CD14-positive monocyte (primary cell): ENCODE results near the gene GPC6. TPM values are rescaled to one million over a fixed set of nuclear protein-coding genes. Genes with fewer than 3 reads are reported as not detected.
A peak's percentile ranks its signal among the peaks of the same experiment; 100 is the strongest.

ENCODE experiments used
- DNase-seq, 3 donors: peaks; one replicate each; pipeline ENCODE4 v3.0.0-alpha.2; 2011 to 2022
- H2AFZ ChIP-seq: 2 replicates; pipeline ENCODE4 v1.6.0; 2012; ENCODE audit warnings: mild to moderate bottlenecking, low read depth, low read length, inconsistent platforms; ENCODE audit not compliant: insufficient read depth, poor library complexity, severe bottlenecking
- H3K27ac ChIP-seq, 2 donors: 1 replicate in 1 of 2; 2 replicates in 1 of 2; pipeline ENCODE4 v1.5.1; 2012 to 2013; ENCODE audit warnings: low read length in 2 of 2, control low read depth in 1 of 2, inconsistent platforms in 1 of 2, low read depth in 1 of 2, mild to moderate bottlenecking in 1 of 2
- H3K27me3 ChIP-seq, 2 donors: one replicate each; pipeline versions ENCODE4 v1.6.0 to v1.6.1; 2011 to 2013; ENCODE audit warnings: low read length in 2 of 2; ENCODE audit not compliant: control insufficient read depth in 2 of 2, insufficient read depth in 2 of 2
- H3K36me3 ChIP-seq, 2 donors: replicated peaks in 1 of 2; 1 replicate in 1 of 2; 2 replicates in 1 of 2; pipeline versions ENCODE4 v1.5.1 to v1.6.1; 2012 to 2013; ENCODE audit warnings: low read length in 2 of 2, control low read depth in 1 of 2, inconsistent platforms in 1 of 2, mild to moderate bottlenecking in 1 of 2; ENCODE audit not compliant: insufficient read depth in 2 of 2, control insufficient read depth in 1 of 2
- H3K4me1 ChIP-seq, 2 donors: 1 replicate in 1 of 2; 2 replicates in 1 of 2; pipeline versions ENCODE4 v1.5.1 to v1.6.1; 2012 to 2013; ENCODE audit warnings: low read length in 2 of 2, control low read depth in 1 of 2, inconsistent platforms in 1 of 2, mild to moderate bottlenecking in 1 of 2, moderate library complexity in 1 of 2; ENCODE audit not compliant: insufficient read depth in 2 of 2, control insufficient read depth in 1 of 2
- H3K4me2 ChIP-seq: replicated peaks from 2 replicates; pipeline ENCODE3; 2012; ENCODE audit warnings: low read length, moderate library complexity, mild to moderate bottlenecking; ENCODE audit not compliant: poor library complexity, severe bottlenecking; ENCODE audit errors: extremely low read depth
- H3K4me3 ChIP-seq, 3 experiments: fragments of 200-600 bp in 1 of 3; sonication (generic) in 1 of 3; replicated peaks in 1 of 3; 1 replicate in 2 of 3; 2 replicates in 1 of 3; pipeline ENCODE4 v1.5.1; 2011 to 2013; ENCODE audit warnings: low read length in 3 of 3, mild to moderate bottlenecking in 3 of 3, control low read depth in 2 of 3, low read depth in 2 of 3, inconsistent platforms in 1 of 3, moderate library complexity in 1 of 3
- H3K79me2 ChIP-seq: 2 replicates; pipeline ENCODE4 v1.6.0; 2012; ENCODE audit warnings: mild to moderate bottlenecking, control low read depth, inconsistent platforms, low read length, moderate library complexity; ENCODE audit not compliant: insufficient read depth
- H3K9ac ChIP-seq: 2 replicates; pipeline ENCODE4 v1.6.0; 2017; ENCODE audit warnings: low read length, mild to moderate bottlenecking; ENCODE audit not compliant: insufficient read depth, poor library complexity, severe bottlenecking
- H3K9me3 ChIP-seq, 2 donors: replicated peaks in 1 of 2; 1 replicate in 1 of 2; 2 replicates in 1 of 2; pipeline versions ENCODE4 v1.5.1 to v1.6.1; 2012 to 2013; ENCODE audit warnings: low read length in 2 of 2, control low read depth in 1 of 2; ENCODE audit not compliant: control insufficient read depth in 1 of 2, insufficient read depth in 1 of 2
- H4K20me1 ChIP-seq: 2 replicates; pipeline ENCODE4 v1.6.0; 2012; ENCODE audit warnings: mild to moderate bottlenecking, low read length, control low read depth, moderate library complexity; ENCODE audit not compliant: insufficient read depth
- H3K27ac Mint-ChIP-seq, 7 donors: one replicate each; pipeline ENCODE4 v1.8.0; 2020; ENCODE audit warnings: mild to moderate bottlenecking in 7 of 7, mixed read lengths in 7 of 7, moderate library complexity in 6 of 7, inconsistent platforms in 2 of 7
- H3K27me3 Mint-ChIP-seq, 3 donors: one replicate each; pipeline ENCODE4 v1.8.0; 2021 to 2022; ENCODE audit warnings: low read depth in 3 of 3, mild to moderate bottlenecking in 3 of 3, mixed read lengths in 3 of 3, moderate library complexity in 3 of 3, inconsistent platforms in 1 of 3
- H3K36me3 Mint-ChIP-seq, 2 donors: one replicate each; pipeline ENCODE4 v1.8.0; 2020; ENCODE audit warnings: mixed read lengths in 2 of 2, inconsistent platforms in 1 of 2, mild to moderate bottlenecking in 1 of 2
- H3K4me1 Mint-ChIP-seq: one replicate; pipeline ENCODE4 v1.8.0; 2020; ENCODE audit warnings: mild to moderate bottlenecking, mixed read lengths
- H3K4me3 Mint-ChIP-seq, 2 donors: one replicate each; pipeline ENCODE4 v1.8.0; 2020; ENCODE audit warnings: mild to moderate bottlenecking in 2 of 2, mixed read lengths in 2 of 2, moderate library complexity in 1 of 2
- H3K9me3 Mint-ChIP-seq, 7 donors: one replicate each; pipeline ENCODE4 v1.8.0; 2020 to 2022; ENCODE audit warnings: mixed read lengths in 7 of 7, mild to moderate bottlenecking in 6 of 7, moderate library complexity in 6 of 7, inconsistent platforms in 2 of 7
- CTCF ChIP-seq: fragments of 200-600 bp; IDR thresholded peaks from one replicate; pipeline ENCODE4 v1.8.0; 2022; ENCODE audit warnings: antibody characterized with exemption, mild to moderate bottlenecking
- WGBS: methylation state at CpG from one replicate; pipeline ENCODE4 v1.1.5; 2013; ENCODE audit warnings: missing lambda C conversion rate; ENCODE audit not compliant: insufficient coverage; 5-methylcytosine and 5-hydroxymethylcytosine counted together
- intact Hi-C, 2 donors: fragments of 100-400 bp; cut with micrococcal nuclease; formaldehyde crosslinking; loops; one replicate each; pipeline versions ENCODE4 v1.15.0 to v1.15.1; 2023
- polyA plus RNA-seq, 3 donors: library from polyadenylated mRNA; depleted of rRNA in 1 of 3; unstranded in 2 of 3; stranded (reverse) in 1 of 3; fragments of 300-500 nt in 2 of 3; fragments of >200 nt in 1 of 3; fragmentation: Illumina TruSeq in 2 of 3; gene quantifications; 1 replicate in 2 of 3; 2 replicates in 1 of 3; pipeline ENCODE4 v1.2.3, GENCODE V29; 2012 to 2021

Gene GPC6
- polyA plus RNA-seq, 3 donors: not detected

- H3K36me3 Mint-ChIP-seq: no peaks in the 10 kb centered on the region
- Histone ChIP-seq H3K27ac (no peak overlapping the region), H3K27me3 (no peaks in the 10 kb centered on the region), H4K20me1 (no peaks in the 10 kb centered on the region), H3K4me1 (no peaks in the 10 kb centered on the region), H3K36me3 (no peaks in the 10 kb centered on the region), H3K79me2 (no peaks in the 10 kb centered on the region), H3K4me2 (no peak overlapping the region), H2AFZ (no peak overlapping the region), H3K9me3 (no peaks in the 10 kb centered on the region), H3K4me3 (no peak overlapping the region), H3K9ac (no peak overlapping the region)
- no peaks in the 10 kb centered on the region for H3K4me1 Mint-ChIP-seq
- DNase-seq: no peak
- H3K9me3 Mint-ChIP-seq: peaks cover 0 to 5% (median 0%) of the 10 kb centered on the region in 7 donors
- TF ChIP-seq CTCF: no peak
- WGBS: 86% methylated on average over 5 of the region's 5 CpGs
- no peak overlapping the region for H3K4me3 Mint-ChIP-seq
- intact Hi-C loops: no loop called here
- H3K27ac Mint-ChIP-seq: peak overlapping the region in 2 of 7 donors; percentile 12 to 33
- peaks cover 0 to 4% (median 1%) of the 10 kb centered on the region in 3 donors for H3K27me3 Mint-ChIP-seq
Measured at GRCh38 chr13:94382960-94383359, 1156.4 kb downstream of the GPC6 start.

- Histone ChIP-seq H3K9me3 (no peaks in the 10 kb centered on the region), H3K4me1 (no peaks in the 10 kb centered on the region), H3K4me3 (no peak overlapping the region), H4K20me1 (no peaks in the 10 kb centered on the region), H3K36me3 (no peaks in the 10 kb centered on the region), H3K4me2 (no peak overlapping the region), H2AFZ (no peak overlapping the region), H3K27me3 (no peaks in the 10 kb centered on the region), H3K9ac (no peak overlapping the region), H3K27ac (no peak overlapping the region), H3K79me2 (no peaks in the 10 kb centered on the region)
- TF ChIP-seq CTCF: no peak
- no peak overlapping the region for H3K27ac Mint-ChIP-seq
- 88% methylated on average over 1 of the region's 2 CpGs for WGBS
- peaks cover 0 to 5% (median 0%) of the 10 kb centered on the region in 7 donors for H3K9me3 Mint-ChIP-seq
- no peak for DNase-seq
- H3K27me3 Mint-ChIP-seq: peaks cover 0 to 4% (median 1%) of the 10 kb centered on the region in 3 donors
- no peaks in the 10 kb centered on the region for H3K36me3 Mint-ChIP-seq
- no peaks in the 10 kb centered on the region for H3K4me1 Mint-ChIP-seq
- no peak overlapping the region for H3K4me3 Mint-ChIP-seq
- intact Hi-C loops: no loop called here
Measured at GRCh38 chr13:94384231-94384905, 1157.8 kb downstream of the GPC6 start.
